Amygdala (tissue), 56 donors: ENCODE results near the gene KRTCAP2.

Source experiments
- DNase-seq, 56 donors: peaks; one replicate each; lab custom pipeline; 2025; lab: John Stamatoyannopoulos, UW

The KRTCAP2 gene

DNA sequence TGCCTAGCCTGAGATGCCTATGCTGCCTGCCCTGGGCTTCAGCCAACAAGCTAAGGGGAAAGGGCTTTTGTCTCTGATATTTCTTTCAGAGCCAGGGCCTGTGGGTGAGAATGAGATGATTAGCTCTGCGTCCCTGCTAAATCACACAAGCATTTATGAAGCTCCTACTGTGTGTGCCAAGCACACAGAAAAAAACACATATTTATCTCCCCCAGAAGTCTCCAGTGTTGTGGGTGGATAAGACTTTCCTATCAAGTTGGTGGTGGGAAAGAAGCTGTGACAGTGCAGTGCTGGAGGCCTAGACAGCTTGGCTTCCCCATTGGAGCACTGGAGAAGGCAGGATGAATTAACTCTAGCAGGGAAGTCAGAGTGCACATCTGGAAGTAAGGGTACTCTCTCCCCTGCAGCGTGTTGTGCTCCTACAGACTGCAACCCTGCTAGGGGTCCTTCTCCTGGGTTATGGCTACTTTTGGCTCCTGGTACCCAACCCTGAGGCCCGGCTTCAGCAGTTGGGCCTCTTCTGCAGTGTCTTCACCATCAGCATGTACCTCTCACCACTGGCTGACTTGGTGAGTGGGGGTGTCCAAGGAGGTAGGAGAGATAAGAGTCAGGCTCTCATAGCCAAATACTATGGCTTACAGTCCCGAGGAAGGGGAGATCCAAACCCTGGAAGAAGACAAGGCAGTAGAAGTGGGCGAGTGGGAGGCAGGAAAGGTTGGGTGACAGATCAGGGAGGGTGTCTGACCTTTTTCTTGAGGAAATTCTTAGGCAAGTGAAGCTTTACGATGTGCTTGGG is 35.8 kb downstream of the KRTCAP2 start:
- DNase-seq = no peak

DNA sequence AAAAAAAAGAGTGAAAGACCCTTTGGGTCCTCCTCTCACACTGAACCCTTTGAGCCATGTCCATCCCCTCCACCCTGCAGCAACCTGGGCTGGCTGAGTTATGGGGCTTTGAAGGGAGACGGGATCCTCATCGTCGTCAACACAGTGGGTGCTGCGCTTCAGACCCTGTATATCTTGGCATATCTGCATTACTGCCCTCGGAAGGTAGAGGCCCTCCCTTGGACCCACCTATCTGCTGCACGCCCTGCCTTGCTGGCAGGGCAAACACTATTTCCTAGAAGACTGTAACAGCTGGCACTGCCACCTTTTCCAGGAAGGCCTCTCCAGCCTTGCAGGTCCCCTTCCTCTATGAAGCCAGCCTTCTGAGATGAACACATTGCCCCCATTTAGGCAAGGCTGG is 36.4 kb downstream of the KRTCAP2 start:
- DNase-seq = no peak

DNA sequence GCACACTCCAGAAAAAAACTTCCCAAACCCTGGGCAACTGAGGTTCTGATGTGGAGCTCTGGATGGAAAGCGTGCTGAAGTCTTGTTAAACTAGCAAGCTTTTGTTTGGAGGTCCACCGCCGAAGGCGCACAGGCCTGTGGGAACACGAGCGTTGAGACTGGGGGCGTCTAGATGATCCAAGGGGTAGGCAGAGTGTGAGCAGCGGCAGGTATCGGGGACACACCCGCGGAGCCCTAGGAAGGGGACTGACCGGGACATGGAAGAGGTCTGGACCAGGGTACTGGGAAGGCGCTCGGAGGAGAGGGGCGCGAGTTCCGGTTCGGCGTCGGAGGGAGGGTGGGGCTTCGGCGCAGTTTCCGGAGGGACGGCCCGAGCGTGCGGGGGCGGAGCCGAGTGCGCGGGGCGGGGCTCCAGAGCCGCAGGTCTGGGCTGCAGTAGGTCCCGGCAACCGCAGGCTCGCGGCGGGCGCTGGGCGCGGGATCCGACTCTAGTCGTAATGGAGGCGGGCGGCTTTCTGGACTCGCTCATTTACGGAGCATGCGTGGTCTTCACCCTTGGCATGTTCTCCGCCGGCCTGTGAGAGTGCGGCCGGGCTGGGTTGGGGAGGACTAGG is 37.6 kb downstream of the KRTCAP2 start, which contains the start of gene SLC50A1:
SLC50A1 (plus strand) TSS at position 438 of the 614 bp plus-strand sequence; CDS start at position 498, 60 bp downstream.
- peak; percentile 54 to 94 (median 85) for DNase-seq

DNA sequence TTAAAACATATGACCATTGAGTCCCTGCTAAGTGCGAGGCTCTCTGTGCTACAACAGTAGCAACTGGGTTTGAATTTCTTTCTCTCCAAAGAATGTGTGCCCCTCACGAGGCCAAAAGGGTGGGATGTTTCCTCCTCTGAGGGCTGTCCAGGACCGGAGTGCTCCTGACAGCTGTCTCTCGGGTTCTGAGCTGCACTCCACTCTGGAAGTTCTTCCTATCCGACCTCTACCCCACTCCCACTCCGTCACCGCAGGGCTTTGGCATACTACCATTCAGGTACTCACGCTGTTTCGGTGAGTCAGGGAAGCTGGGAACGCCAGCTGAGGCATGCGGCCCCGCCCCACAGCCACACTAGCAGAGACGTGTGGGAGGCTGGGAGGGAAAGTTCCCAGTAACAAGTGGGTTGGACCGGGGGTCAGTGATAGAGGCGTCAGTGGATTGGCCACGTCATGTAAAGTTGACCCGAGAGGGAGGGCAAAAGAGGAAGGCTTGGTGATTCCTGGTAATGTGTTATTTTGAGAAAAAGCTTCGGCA is 38.2 kb downstream of the KRTCAP2 start:
- DNase-seq = peak in 39 of 56 donors; percentile 26 to 73 (median 53)

DNA sequence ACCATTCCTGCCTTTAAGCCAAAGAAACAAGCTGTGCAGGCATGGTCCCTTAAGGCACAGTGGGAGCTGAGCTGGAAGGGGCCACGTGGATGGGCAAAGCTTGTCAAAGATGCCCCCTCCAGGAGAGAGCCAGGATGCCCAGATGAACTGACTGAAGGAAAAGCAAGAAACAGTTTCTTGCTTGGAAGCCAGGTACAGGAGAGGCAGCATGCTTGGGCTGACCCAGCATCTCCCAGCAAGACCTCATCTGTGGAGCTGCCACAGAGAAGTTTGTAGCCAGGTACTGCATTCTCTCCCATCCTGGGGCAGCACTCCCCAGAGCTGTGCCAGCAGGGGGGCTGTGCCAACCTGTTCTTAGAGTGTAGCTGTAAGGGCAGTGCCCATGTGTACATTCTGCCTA is 38.8 kb downstream of the KRTCAP2 start:
- DNase-seq = no peak

DNA sequence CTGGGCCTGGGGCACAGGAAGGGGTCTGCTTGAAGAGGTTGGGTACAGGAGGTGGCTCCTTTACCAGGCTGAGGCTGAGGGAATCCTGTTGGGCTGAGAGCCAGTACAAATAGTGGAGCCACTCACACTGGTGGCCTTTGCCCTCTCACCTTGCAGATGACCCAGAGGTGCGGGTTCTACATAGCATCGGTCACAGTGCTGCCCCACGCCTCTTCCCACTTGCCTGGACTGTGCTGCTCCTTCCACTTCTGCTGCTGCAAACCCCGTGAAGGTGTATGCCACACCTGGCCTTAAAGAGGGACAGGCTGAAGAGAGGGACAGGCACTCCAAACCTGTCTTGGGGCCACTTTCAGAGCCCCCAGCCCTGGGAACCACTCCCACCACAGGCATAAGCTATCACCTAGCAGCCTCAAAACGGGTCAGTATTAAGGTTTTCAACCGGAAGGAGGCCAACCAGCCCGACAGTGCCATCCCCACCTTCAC is 39.3 kb downstream of the KRTCAP2 start:
- no peak for DNase-seq

DNA sequence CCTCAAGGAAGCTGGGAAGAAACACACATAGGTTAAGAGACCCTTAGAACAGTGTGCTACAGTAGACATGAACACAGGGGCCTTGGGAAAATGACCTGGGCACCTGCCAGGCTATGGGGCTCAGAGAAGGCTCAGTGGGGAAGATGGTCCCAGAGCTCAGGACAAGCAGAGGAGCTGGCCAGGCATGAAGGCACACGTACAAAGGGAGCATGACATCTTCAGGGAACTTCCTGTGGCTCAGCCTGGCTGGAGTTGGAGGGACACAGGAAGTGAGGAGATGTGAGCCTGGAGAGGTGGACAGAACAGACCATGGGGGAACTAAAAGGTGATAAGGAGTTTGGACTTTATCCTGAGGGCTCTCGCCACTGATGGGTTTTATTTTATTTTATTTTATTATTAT is 41.2 kb downstream of the KRTCAP2 start:
- DNase-seq = no peak

DNA sequence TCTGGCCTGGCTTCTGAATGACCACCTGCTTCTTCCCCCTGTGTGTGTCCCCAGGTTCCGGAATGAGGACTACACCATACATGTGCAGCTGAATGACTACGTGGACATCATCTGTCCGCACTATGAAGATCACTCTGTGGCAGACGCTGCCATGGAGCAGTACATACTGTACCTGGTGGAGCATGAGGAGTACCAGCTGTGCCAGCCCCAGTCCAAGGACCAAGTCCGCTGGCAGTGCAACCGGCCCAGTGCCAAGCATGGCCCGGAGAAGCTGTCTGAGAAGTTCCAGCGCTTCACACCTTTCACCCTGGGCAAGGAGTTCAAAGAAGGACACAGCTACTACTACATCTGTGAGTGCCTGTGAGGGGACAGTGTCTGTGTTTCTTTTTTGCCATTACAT is 41.8 kb downstream of the KRTCAP2 start:
- no peak for DNase-seq

DNA sequence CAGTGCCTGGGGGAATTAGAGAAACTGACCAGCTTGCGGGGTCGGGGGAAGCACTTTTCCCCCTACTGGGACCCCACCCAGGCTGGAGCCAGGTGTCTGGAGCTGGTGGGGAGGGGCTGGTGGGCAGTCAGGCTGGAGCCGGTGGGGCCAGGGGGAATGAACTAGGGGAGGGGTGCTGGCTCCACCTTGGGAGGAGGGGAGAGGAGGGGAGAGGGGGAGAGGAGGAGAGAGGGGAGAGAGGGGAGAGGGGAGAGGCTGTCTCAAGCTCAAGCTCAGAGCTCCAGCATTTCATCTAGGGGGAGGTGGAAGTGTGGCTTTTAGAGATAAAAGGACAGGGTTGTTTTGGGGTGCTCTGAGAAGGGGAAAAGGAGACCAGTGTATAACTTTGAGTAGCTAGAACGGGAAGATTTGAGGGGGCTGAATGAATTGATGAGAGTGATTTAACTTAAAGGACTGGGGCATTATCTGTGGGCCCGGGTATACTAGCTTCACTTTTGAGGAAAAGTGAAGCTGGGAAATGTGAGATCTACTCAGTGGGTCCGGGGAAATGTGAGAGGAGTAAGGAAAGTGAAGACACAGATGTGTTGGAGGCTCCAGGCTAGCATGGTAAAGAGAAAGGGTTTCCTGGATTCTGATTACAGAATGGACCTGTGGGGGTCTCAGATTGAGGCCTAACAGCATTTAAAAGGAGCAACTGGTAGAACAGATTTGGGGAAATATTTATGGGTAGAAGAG is 42.7 kb downstream of the KRTCAP2 start:
- DNase-seq = no peak

DNA sequence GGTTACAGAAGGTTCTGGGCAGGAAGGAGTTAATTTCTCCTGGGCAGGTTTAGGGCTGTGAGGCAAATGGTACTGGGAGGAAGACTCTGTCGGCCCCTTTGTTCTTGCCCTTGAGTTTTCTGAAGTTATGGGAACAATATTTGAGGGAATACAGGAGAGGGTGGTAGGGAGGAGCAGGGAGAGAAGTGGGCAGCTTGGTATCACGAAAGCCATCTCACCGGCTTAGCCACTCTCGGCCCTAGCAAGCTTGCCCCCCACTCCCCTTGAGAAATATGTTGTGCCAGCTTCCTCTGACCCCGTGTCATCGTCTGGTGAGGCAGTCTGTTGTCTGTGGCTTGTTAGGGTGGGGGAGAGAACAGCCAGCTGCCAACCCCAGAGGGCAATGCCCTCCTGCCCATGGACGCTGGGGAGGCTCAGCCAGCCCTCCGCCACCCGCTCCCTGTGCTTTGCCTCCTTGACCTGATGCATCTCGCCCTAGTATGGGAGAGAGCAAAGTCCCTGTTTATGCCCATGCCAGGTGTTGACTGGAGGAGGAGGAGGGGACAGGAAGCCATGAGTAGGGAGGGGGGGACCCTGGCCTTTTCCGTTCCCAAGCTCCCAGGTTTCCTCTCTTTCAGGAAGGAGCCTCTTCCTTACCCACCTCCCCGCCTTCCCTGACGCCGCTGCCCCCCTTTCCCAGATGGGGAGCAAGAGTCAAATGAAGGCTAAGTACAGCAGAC is 44.2 kb downstream of the KRTCAP2 start:
- peak in 40 of 56 donors; percentile 7 to 73 (median 40) for DNase-seq

DNA sequence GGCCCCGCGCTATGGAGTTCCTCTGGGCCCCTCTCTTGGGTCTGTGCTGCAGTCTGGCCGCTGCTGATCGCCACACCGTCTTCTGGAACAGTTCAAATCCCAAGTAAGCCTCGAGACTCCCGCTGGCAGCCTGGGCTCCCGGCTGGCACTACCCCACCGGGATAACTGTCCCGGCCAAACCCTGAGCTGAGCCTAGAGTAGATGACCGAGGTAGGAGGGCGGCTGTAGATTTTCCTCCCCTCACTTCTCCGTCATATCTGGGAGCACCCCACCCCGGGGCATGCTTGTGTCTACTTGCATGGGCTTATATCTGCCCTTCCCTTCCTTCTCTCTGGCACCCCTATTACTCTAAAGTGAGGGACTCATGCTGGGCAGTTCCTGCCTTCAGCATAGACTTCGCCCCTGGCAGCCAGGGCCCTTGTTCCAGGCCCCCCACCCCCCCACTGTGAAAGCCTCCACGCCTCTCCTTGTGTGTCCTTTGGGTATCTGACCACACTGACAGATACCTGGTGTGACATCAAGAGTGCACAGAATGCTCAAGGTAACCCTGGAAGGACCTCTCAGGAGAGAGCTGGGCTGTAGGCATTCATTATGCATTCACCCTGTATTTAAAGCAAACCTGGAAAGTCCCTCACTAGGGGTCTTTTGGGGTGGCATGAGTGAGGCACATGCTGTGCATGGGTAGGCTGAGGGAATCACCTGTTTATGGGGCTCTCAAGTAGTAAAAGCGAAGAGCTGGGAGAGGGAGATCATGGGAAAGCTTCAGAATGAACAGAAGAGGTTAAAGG is 44.9 kb downstream of the KRTCAP2 start:
- DNase-seq = peak in 2 of 56 donors; percentile 19 to 31

DNA sequence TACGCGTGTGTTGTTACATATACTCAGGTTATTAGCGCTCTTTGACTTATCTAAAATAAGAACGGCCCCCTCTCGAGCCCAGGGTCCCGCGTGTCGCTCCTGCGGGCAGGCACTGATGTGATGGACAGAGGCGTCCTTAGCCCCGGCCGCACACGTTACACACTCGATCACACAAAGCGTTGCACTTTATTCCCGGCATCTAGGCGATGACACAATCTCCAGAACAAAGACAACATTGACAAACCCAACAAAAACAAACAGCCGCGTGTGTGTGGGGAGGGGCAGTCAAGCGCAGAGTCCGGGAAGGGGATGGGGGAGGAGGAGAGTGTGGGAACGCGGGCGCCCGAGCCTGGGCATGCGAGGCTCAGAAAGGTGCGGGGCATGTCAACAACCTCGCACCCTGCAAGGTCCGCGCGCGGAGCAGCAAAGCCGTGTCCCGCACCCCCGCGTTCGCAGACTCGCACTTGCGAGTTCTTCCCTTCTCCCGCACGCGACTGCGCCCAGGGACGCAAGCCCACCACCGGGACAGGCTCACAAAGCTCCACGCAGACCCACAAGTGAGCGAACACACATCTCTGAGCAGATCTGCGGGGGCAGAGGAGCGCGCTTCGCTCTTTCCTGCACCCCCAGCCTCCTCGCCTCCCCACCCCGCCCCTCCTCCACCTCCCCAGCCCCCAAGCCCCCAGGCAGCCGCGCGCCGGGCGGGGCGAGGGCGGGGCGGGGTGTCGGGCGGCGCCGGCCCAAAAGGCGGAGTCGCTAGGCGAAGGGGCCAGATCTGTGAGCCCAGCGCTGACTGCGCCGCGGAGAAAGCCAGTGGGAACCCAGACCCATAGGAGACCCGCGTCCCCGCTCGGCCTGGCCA is 45.8 kb downstream of the KRTCAP2 start, which contains the start of gene EFNA1:
EFNA1 (plus strand) TSS at position 772 of the 862 bp plus-strand sequence. CDS start 102 bp downstream, outside the sequence.
- DNase-seq = peak in 55 of 56 donors; percentile 51 to 94 (median 84)

DNA sequence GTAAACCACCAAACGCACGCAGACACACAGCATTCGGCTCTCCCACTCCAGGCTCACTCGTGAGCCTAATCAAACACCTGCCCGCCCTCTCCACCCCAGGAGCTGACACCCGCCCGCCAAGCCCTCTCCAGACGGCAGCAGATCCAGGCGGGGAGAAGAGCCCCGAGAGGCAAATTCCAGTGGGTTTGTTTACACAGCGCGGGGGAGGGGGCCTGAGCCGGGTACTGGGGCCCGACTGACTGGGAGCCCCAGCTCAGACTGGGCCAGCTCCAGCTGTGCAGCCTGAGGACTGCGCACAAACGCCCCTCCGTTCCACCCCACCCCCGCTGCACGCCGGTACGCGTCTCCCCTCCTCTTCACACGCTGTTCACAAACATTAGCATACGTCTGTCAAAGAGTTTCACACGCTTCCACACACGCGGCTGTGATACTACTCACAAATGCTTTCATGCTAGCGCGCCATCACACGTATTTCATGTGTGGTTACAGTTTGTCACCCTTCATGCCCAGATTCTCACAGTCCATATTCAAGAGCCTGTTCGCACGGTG is 46.5 kb downstream of the KRTCAP2 start:
- DNase-seq = peak in 48 of 56 donors; percentile 22 to 85 (median 64)

DNA sequence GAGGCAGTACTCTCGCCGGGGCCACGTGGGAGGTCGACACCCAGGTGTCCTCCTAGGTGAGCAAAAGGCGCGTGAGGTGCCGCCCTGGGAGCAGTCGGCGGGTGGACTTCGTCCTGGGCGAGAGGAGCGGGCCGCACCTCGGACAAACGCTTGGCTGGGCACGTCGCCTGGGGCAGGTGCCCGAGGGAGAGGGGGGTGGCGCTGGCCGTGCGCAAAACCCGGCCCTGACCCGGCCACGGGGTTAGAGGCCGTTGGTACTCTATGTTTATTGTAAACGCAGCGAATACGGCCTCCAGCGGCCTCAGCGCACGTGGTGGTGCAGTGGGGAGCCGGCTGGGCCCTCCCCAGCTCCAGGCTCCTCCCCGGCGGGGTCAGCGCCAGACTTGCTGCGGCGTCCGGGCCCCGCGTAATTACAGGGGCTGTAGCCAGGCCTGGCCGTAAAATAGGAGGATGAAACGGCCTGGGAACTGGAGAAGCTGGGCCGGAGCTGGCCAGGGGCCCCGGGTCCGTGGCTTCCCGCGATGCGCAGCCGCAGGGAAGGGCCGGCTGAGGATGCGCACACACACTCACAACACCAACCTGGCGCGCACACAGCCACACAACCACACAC is 47.1 kb downstream of the KRTCAP2 start:
- DNase-seq = peak in 55 of 56 donors; percentile 30 to 90 (median 68)

DNA sequence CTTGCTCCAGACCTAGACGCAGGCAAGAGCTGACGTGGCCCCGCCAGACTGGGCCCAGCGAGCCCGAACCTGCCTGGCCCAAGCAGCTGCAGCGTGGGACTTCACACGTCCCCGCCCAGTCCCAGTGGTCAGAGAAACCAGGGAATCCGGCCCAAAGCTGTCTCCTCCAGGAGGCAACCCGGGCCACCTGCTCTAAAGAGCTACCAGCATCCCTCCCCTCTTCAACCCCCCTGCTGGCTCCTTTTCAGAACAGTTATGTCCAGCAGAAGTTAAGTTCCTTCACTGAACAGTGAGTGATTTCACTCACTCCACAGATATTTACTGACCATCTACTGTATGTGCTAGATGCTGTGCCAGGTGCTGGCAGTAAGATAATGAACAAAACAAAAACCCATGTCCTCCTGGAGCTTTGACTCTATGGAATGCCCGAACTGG is 47.6 kb downstream of the KRTCAP2 start:
- DNase-seq = peak in 3 of 56 donors; percentile 6 to 25 (median 11)

DNA sequence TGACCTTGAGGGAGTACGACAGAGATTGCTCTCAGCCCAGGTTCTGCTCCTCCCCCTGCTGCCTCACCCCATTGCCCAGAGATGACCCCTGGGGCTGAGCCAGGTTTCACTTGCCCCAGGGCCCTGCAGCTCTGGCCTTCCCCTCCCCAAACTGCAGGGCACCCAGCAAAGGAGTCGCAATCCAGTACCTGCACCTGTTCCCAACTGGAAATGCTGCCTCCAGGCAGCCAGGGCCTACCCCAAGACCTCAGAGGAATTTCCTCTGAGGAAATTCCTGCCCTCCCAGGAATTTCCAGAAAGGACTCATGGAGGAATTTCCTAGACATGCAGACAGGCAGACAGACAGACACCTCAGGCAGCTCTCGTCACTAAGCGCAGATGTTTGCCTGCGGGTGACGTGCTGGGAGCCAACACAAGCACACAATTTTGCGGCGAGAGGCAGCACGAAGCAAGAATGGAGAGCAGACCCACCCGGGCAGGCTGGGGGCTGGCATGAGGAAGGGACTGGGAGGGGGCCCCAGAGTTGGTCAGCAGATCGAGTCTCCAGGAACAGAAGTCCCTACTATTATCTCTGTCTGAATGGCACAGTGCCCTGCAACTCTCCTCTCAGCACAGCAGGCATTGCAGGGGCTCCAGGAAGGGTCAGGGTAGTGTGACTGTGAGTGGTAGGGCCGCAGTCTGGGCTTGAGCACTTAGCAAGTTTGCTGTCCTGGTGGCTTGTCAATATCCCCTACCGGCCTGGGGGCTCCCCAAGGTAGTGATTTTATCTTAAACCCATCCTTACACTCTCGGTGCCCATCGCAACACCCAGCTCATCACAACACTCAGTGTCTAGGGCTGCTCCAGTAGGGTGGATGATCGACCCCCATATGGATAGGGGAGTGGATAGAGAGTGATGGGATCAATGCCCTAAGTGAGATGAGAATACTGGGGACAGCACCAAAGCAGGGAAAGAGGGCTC is 48.3 kb downstream of the KRTCAP2 start:
- DNase-seq = peak in 1 of 56 donors; percentile 29
